Cerebellar cortex (tissue), 1 donor: ENCODE measurements around the gene RIN2.
"Not testable (repeated sequence)": the region's sequence is repeated elsewhere in the genome, so short reads cannot be mapped to it uniquely, and the experiment has no call there.

ENCODE experiments used
- DNase-seq: peaks from one replicate; pipeline ENCODE4 v3.0.0-alpha.2; 2015; ENCODE audit warnings: low spot score

The RIN2 gene

GRCh38 chr20:19787366-19787765 is 29.3 kb downstream of the RIN2 start:
- no peak for DNase-seq

DNA sequence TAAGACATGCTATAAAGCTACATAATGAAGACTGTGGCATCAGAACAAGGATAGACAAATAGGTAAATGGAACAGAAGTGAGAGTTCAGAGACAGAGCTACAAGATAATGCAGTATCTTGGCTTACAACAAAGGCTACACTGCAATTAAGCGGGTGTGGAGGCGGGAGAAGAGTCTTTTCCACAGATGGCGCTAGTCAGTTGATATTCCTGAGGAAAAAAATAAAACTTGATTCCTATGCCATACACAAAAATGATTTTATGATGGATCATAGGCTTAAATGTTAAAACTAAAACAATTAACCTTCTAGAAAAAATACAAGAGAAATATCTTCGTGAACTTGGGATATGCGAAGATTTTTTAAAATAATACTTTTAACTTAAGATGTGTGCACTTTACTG is 31.0 kb downstream of the RIN2 start:
- DNase-seq = no peak

GRCh38 chr20:19789446-19789845 is 31.4 kb downstream of the RIN2 start:
- DNase-seq = no peak

DNA sequence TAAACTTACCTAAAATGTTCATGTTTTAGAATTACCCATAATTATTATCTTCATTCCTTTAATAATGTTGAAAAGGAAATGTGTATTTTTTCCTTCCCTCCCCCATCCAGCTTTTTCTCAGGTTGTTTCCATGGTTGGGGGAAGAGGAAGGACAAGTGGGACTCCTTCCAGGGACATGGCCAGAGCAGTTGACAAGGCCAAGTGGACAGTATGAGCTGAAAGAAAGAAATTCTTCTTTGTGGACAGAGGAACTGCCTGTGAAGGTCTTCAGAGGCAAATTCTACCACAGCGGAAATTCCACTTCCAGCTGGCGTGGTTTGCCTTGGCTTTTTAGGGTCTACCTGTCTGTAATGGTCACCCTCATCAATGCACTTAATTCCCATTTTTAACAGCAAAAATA is 33.8 kb downstream of the RIN2 start:
- no peak for DNase-seq

GRCh38 chr20:19793716-19794115 is 35.7 kb downstream of the RIN2 start:
- no peak for DNase-seq

GRCh38 chr20:19794941-19795340 is 36.9 kb downstream of the RIN2 start:
- DNase-seq = no peak

DNA sequence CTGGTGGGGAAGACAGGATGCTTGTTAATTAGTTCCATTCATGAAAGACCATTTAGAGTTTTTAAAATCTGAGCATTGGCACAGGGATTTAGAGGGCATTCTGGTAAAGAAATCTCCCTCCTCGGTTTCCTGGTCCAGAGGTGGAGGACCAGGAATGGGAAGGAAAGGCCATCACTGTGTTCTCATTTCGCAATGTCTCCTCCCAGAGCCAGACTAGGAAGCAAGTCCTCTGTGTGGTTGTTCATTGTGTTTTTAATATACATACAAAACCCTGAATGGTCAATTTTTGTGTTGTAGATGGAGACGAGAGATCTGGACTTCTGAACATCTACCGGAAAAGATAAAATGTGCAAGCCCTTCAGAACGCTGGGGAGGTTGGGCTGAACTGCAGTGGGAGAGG is 41.3 kb downstream of the RIN2 start:
- no peak for DNase-seq

- no peak for DNase-seq
Measured at GRCh38 chr20:19802099-19802491, 44.0 kb downstream of the RIN2 start.

DNA sequence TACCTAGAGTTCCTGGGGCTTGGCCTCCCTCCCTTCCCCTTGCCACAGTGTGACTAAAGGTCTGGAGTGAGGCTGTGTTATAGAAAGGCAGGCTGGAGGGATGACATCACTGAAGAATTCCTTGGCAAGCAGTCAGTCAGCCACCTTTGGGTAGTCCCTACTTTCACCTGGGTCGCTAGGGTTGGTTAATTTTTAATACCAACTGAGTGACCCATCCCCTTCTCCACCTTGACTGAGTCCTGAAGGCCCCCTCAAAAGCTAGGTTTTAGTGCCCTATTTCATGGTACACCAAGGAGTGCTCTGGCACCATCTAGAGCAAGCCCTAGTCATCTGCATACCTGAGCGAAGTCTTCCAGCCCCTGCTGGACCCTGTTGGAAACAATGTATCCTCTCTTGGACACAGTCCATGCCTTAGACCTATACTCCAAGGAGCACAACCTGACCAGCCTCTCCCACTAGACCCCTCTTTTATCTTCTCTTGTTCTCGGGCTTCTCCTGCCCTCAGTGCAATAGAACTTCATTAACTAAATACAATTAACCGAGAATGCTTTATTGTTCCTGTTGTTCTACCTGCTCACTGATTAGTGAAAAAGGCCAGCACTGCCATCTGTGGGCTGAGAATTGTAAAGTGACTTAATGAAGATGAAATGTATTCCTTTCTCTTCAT is 44.6 kb downstream of the RIN2 start:
- no peak for DNase-seq

DNA sequence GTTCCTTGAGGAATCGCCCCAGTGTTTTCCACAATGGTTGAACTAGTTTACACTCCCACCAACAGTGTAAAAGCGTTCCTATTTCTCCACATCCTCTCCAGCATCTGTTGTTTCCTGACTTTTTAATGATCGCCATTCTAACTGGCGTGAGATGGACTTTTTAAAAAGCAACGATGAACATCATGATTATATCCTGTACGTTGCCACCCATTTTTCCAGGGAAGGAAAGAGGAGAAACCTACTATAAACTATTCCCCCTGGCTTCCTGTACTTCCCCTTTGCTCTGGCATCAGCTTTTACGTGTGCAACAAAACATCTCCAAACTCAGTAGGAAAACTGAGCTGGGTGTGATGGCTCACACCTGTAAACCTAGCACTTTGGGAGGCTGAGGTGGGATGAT is 48.2 kb downstream of the RIN2 start:
- not testable (repeated sequence) for DNase-seq

DNA sequence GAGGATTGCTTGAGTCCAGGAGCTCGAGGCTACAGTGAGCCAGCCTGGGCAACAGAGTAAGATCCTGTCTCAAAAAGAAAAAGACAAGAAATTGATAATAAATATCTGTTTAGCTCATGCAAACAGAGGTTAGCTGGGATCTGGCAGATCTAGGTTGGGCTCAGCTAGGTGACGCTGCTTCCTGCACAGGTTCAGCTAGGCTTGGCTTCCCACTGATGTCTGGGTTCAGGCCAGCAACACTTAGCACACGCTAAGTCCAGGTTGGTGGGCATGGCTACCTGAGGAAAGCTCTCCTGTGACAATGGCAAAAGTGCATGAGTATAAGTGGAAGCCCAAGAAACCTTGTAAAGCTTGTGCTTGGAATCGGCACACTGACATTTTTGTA is 48.7 kb downstream of the RIN2 start:
- DNase-seq = no peak

DNA sequence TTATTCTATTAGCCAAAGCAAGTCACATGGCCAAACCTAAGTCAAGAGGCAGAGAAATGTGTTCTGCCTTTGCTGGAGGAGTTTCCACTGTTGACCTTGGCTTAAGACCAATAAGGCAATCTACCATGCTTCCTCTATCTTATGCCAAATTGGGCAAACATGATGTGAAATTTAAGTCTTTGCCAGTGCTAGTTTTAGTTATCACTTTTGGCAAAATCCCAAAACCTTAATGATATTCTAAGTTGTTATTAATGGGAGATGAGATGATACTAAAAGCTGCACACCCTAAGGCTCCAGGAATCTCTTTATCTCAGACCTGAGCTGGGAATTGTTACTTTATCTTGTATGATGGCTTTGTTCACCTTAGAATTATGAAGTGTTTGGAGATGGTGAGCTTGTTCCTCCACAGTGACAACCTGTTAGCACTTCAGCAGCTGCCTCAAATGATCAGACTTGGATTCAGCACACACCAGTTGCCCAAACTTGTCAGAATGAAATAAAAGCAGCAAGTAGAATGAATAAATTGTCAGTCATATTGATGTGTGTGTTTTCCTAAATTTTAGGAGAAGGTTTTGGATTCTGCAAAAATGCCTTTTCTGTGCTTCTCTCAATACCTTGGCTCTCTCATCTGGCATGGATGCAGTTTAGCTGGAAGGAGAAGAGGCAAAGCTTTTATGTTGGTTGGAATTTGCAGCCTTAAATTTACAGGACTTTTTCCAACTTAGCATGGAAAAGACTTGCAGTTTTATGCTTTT is 49.3 kb downstream of the RIN2 start:
- no peak for DNase-seq
